C4-2B (cell line): Measurements from ENCODE around the gene SLC16A5.

ENCODE experiments used
- ZFX ChIP-seq: fragments of 450-650 bp; IDR thresholded peaks from 2 replicates; pipeline ENCODE4 v1.6.1; 2017
- TF ChIP-seq, protein P1 (sequence below): fragments of 450-650 bp; conservative IDR thresholded peaks from 2 replicates; pipeline ENCODE4 v1.5.1; 2017; ENCODE audit warnings: mild to moderate bottlenecking

DNA sequence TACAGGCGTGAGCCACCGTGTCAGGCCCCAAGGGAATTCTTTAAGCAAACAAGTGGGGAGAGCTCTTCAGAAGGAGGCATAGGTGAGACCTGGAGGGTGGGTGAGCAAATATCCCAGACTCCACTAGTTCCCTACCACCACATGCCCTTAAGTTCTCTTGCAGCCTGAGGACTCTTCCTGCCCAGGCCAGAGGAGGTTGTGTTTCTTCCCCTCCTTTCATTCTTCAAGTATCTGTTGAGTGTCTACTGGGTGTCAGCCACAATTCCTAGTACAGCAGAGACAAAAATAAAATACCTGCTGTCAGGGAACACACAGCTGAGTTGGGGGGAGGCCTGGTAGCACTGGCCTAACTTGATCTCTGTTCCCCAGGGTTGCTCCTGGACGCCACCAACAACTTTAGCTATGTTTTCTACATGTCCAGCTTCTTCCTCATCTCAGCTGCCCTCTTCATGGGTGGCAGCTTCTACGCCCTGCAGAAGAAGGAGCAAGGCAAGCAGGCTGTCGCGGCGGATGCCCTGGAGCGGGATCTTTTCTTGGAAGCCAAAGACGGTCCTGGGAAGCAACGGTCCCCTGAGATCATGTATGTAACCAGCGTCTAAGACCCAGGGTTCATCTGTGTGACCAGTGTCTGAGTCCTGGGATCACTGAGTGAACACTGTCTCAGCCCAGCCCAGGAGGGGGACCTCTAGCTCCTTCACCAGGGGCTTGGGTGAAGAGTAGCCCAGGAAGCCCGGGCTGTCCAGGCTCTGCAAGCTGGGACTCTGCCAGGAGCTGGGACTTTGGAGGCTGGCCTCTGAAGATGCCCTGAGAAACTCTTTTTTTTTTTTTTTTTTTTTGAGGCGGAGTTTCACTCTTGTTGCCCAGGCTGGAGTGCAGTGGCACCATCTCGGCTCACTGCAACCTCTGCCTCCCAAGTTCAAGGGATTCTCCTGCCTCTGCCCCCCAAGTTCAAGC, 16.1 kb downstream of the SLC16A5 start:
- TF ChIP-seq, protein P1, sequence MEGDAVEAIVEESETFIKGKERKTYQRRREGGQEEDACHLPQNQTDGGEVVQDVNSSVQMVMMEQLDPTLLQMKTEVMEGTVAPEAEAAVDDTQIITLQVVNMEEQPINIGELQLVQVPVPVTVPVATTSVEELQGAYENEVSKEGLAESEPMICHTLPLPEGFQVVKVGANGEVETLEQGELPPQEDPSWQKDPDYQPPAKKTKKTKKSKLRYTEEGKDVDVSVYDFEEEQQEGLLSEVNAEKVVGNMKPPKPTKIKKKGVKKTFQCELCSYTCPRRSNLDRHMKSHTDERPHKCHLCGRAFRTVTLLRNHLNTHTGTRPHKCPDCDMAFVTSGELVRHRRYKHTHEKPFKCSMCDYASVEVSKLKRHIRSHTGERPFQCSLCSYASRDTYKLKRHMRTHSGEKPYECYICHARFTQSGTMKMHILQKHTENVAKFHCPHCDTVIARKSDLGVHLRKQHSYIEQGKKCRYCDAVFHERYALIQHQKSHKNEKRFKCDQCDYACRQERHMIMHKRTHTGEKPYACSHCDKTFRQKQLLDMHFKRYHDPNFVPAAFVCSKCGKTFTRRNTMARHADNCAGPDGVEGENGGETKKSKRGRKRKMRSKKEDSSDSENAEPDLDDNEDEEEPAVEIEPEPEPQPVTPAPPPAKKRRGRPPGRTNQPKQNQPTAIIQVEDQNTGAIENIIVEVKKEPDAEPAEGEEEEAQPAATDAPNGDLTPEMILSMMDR, result no peak
- no peak for TF ChIP-seq ZFX
